ENCODE data around the gene WBP1.
"Not testable (repeated sequence)": the region's sequence is repeated elsewhere in the genome, so short reads cannot be mapped to it uniquely, and the experiment has no call there.

The WBP1 gene

GRCh38 chr2:74426181-74426758, 32.0 kb upstream of the WBP1 start:
- in situ Hi-C loops (cut with MboI; ENCODE audit: low sequenced_read_pairs), result no loop called here

GRCh38 chr2:74427551-74427950, 30.7 kb upstream of the WBP1 start:
- in situ Hi-C loops (cut with MboI; ENCODE audit: low sequenced_read_pairs), result no loop called here

GRCh38 chr2:74428675-74429074, 29.6 kb upstream of the WBP1 start:
- in situ Hi-C loops (cut with MboI; ENCODE audit: low sequenced_read_pairs), result no loop called here

- in situ Hi-C loops (cut with MboI; ENCODE audit: low sequenced_read_pairs), result no loop called here
Observed at GRCh38 chr2:74429487-74430451, 28.5 kb upstream of the WBP1 start.

GRCh38 chr2:74430502-74430901, 27.7 kb upstream of the WBP1 start:
- in situ Hi-C loops (cut with MboI; ENCODE audit: low sequenced_read_pairs), result no loop called here

GRCh38 chr2:74436111-74436805, 22.0 kb upstream of the WBP1 start:
- in situ Hi-C loops (cut with MboI; ENCODE audit: low sequenced_read_pairs), result no loop called here

- in situ Hi-C loops (cut with MboI; ENCODE audit: low sequenced_read_pairs), result no loop called here
Observed at GRCh38 chr2:74436848-74437695, 21.2 kb upstream of the WBP1 start.

- in situ Hi-C loops (cut with MboI; ENCODE audit: low sequenced_read_pairs), result no loop called here
Observed at GRCh38 chr2:74438248-74438647, 20.0 kb upstream of the WBP1 start.

GRCh38 chr2:74439373-74439772, 18.9 kb upstream of the WBP1 start:
- in situ Hi-C loops (cut with MboI; ENCODE audit: low sequenced_read_pairs), result no loop called here

- in situ Hi-C loops (cut with MboI; ENCODE audit: low sequenced_read_pairs), result no loop called here
Observed at GRCh38 chr2:74439803-74440377, 18.3 kb upstream of the WBP1 start.

- in situ Hi-C loops (cut with MboI; ENCODE audit: low sequenced_read_pairs), result no loop called here
Observed at GRCh38 chr2:74440378-74441169, 17.7 kb upstream of the WBP1 start.

GRCh38 chr2:74441170-74441689, 17.0 kb upstream of the WBP1 start:
- in situ Hi-C loops (cut with MboI; ENCODE audit: low sequenced_read_pairs), result no loop called here

GRCh38 chr2:74441690-74442482, 16.4 kb upstream of the WBP1 start, which contains the start of gene RTKN:
TSS of gene RTKN (minus strand) at chr2:74441937. CDS start at chr2:74441816, 121 bp downstream.
- in situ Hi-C loops (cut with MboI; ENCODE audit: low sequenced_read_pairs), result no loop called here

GRCh38 chr2:74442483-74443297, 15.5 kb upstream of the WBP1 start:
- in situ Hi-C loops (cut with MboI; ENCODE audit: low sequenced_read_pairs), result not testable (repeated sequence)

GRCh38 chr2:74444498-74445318, 13.5 kb upstream of the WBP1 start:
- in situ Hi-C loops (cut with MboI; ENCODE audit: low sequenced_read_pairs), result no loop called here

- in situ Hi-C loops (cut with MboI; ENCODE audit: low sequenced_read_pairs), result no loop called here
Observed at GRCh38 chr2:74447230-74447999, 10.8 kb upstream of the WBP1 start.
